HG02623 (cell line): ENCODE results near the gene IL10RA.
"Not testable (repeated sequence)": the region's sequence is repeated elsewhere in the genome, so short reads cannot be mapped to it uniquely, and the experiment has no call there.

Experiments used
- ATAC-seq: cut with Tn5 transposase; IDR thresholded peaks from one replicate; pipeline ENCODE4 v1.9.1; 2021; ENCODE audit warnings: moderate library complexity; ENCODE audit not compliant: unreplicated experiment

Gene IL10RA

DNA sequence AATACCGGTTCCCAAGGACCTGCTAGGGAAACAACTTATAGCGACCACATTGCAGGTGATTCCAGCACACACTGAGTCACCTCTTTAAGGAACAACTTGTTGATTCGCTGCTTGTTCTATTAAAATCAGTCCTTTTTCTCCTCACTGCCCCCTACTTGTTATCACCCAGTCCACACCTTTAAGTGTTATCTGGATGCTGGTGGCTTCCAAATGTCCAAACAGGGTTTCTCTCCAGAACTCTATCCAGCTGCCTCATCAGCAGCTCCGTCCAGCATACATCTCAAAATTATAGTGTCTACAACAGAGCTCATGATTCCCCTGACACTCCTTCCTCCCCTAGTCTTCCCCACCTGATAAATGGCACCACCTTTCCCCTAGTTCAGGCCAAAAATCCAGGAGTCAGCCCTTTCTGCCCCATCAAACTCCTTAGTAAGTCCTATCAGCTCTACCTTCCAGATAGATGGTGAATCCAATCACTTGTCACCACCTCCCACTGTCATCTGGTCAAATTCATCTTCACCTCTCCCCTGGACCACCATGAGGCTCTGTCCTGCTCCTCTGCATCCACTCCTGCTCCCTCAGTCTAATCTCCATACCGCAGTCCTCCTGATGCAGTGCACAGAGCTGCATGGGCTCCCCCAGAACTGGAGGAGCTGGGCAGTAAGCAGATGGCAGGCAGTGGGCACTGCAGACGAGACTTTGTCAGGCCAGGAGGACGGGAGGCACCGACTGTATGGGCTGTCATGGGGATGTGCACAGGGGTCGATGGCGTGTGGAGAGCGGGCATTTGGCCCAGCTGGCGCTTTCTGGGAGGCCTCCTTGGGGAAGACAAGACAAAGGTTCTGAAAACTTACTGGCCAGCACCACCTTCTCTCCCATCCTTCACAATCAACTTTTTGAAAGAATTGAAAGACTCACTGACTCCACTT lies 19.3 kb downstream of the IL10RA start:
- no peak for ATAC-seq

DNA sequence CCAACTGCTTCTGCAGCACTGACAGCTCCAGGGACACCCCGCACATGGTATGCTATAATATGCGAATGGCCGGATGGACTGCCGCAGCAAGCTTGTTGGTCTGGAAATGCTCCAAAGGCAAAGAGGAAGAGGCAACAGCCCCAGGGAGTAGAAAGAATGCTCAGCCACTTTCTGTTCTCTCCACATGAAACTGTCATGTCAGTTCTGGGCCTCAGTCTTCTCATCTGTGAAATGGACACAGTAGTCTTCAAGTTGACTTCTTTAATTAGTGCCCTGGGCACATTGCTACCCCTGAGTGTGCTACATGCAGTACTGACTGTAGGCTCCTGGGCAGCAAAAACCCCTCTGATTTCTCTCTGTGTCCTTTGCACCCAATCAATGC lies 19.9 kb downstream of the IL10RA start:
- ATAC-seq = no peak

DNA sequence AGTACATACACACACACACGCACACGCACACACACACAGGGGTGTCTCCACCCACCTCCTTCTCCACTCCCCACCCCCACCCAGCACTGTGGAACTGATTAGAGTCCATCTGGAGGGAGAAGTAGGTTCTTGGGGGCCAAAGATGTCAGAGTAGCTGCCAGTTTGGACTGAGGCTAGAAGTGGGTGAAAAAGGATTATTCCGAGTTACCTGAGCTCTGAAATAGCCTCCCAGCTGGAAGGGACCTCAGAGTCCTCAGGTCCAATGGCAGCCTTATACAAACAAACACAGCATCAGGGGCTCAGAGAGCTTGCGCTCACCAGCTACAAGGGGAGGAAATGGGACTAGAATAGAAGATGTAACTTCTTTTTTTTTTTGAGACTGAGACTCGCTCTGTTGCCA lies 20.8 kb downstream of the IL10RA start:
- no peak for ATAC-seq

- not testable (repeated sequence) for ATAC-seq
Observed at GRCh38 chr11:118007563-118008270, 21.5 kb downstream of the IL10RA start.

- ATAC-seq = no peak
Observed at GRCh38 chr11:118008271-118008911, 22.2 kb downstream of the IL10RA start.

DNA sequence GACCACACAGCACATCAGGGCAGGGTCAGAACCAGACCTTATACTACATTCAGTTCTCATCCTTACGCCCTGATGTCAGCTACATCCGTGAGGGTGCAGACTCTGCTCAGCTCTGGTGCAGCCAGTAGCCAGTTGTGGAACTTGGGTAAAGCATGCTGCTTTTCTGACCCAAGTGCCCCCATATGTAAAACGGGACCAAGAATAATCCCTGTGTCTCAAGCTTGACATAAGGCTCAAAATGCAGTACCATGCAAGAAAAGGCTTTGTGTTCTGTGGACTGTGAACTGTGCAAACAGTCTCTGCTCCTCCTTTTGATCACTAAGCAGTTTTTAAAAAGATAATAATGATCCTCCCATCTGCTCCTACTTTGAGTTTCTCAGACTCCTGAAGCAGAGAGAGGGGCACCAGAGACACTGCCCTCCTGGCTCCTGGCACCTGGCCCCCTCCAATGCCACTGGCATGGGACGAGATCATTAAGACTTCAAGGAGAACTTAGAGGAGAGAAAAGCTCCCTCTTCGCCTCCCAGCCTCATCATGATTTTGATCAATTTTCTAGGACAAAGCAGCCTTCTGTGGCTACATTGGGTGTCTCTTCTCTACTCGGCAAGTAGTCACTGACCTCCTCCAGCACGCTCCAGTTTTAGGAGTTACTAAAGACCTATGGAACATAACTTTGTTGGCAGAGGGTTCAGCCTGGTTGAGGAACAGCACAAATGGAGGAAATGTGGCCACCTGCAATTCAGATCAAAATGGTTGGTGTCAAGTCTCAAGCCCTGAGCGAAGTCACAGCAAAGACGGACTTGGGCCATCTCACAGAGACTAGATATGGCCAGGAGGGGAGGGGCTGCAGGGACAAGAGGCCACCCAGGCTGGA lies 23.9 kb downstream of the IL10RA start:
- ATAC-seq = no peak

GRCh38 chr11:118010738-118011461 lies 24.7 kb downstream of the IL10RA start:
- ATAC-seq = peak; percentile 70

GRCh38 chr11:118012083-118012669 lies 26.0 kb downstream of the IL10RA start:
- no peak for ATAC-seq

- ATAC-seq = no peak
Observed at GRCh38 chr11:118014022-118014421, 27.8 kb downstream of the IL10RA start.

GRCh38 chr11:118015385-118015841 lies 29.2 kb downstream of the IL10RA start:
- no peak for ATAC-seq

- no peak for ATAC-seq
Observed at GRCh38 chr11:118016104-118016503, 29.9 kb downstream of the IL10RA start.

DNA sequence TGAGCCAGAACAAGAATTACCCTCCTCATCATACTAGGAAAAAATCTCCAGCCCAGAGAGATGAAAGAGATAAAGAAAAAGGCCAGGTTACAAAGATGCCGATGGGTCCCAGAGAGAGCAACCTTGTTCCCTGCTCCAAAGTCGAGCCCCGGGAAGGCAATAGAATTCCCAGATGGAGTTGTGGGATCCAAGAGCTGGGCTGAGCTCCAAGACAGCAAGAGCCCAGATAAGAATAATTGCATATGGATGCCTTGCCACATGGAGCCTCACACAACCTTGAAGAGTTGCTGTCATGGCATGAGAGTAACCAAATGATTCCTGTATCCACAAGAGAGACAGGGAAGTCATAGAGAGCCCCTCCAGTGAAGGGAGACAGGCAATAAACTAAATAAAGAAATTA lies 30.9 kb downstream of the IL10RA start:
- ATAC-seq = no peak

DNA sequence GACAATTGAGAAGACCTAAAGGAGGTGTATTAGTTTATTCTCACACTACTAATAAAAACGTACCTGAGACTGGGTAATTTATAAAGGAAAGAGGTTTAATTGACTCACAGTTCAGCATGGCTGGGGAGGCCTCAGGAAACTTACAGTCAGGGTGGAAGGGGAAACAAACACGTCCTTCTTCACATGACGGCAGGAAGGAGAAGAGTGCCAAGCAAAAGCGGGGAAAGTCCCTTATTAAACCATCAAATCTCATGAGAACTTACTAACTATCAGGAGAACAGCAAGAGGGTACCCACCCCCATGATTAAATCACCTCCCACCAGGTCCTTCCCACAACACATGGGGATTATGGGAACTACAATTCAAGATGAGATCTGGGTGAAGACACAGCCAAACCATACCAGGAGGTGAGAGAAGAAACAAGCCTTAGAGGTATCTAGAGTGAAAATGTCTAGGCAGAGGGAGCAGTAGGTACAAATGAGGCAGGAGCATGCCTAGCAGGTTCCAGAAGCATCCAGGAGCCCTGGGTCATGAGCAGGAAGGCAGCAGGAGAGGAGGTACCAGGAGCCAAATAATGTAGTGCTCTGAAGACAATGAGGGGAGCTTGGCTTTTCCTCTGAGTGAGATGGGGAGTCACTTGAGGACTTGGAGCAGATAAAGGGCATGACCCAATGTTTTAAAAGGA lies 31.6 kb downstream of the IL10RA start:
- ATAC-seq = no peak

GRCh38 chr11:118018401-118018800 lies 32.2 kb downstream of the IL10RA start:
- ATAC-seq = no peak

- no peak for ATAC-seq
Observed at GRCh38 chr11:118021146-118021545, 35.0 kb downstream of the IL10RA start.

GRCh38 chr11:118027694-118028093 lies 41.5 kb downstream of the IL10RA start:
- no peak for ATAC-seq

DNA sequence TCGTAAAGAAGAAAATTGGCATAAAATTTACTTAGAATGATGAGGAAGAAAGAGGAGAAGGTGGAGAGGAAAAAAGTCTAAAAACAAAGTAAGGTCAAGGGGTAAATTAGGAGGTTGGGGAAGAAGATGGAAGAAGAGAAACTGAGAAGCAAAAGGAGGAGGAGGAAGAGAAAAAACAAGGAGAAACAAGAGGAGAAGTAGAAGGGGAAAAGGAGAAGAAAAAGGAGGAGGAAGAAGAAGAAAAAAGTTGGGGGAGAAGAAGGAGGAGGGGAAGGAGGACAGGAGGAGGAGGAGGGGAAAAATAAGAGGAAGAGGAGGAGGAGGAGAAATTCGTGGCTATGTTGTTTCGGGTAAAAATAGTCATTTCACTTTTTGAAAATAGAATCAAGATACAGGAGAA lies 42.4 kb downstream of the IL10RA start:
- ATAC-seq = no peak

- no peak for ATAC-seq
Observed at GRCh38 chr11:118033443-118033842, 47.2 kb downstream of the IL10RA start.

GRCh38 chr11:118042141-118042540 lies 55.9 kb downstream of the IL10RA start:
- no peak for ATAC-seq
